Caki2 (cell line): Measurements from ENCODE around the gene LHX2. TPM values are rescaled to one million over a fixed set of nuclear protein-coding genes. Genes with fewer than 3 reads are reported as not detected.

Source experiments
- DNase-seq: peaks from one replicate; pipeline ENCODE4 v3.0.0-alpha.2; 2015; ENCODE audit warnings: low read depth
- in situ Hi-C: cut with HindIII; loops from 2 replicates; pipeline ENCODE4 v1.10.0; 2016; ENCODE audit warnings: low sequenced_read_pairs, low pct_unique_long_range_greater_than_20kb, mixed read lengths
- total RNA-seq: library from RNA; depleted of rRNA; stranded (reverse); fragments of >200 nt; shearing (Covaris generic); gene quantifications from 2 replicates; pipeline ENCODE4 v1.2.3, GENCODE V29; 2014; ENCODE audit warnings: low replicate concordance

LHX2 gene
- total RNA-seq, 1 experiment from 2014 or later = 17.2 TPM

GRCh38 chr9:123998278-123998925 lies 13.2 kb upstream of the LHX2 start:
- no peak for DNase-seq
- in situ Hi-C loops = no loop called here

- in situ Hi-C loops = no loop called here
- no peak for DNase-seq
Measured at GRCh38 chr9:123998970-123999621, 12.5 kb upstream of the LHX2 start.

- DNase-seq = no peak
- in situ Hi-C loops = no loop called here
Measured at GRCh38 chr9:123999661-124000060, 11.9 kb upstream of the LHX2 start.

- DNase-seq = no peak
- in situ Hi-C loops = no loop called here
Measured at GRCh38 chr9:124000161-124000783, 11.3 kb upstream of the LHX2 start.

GRCh38 chr9:124000784-124001457 lies 10.6 kb upstream of the LHX2 start:
- no peak for DNase-seq
- in situ Hi-C loops = no loop called here

- in situ Hi-C loops = no loop called here
- DNase-seq = no peak
Measured at GRCh38 chr9:124001458-124001799, 10.1 kb upstream of the LHX2 start.

GRCh38 chr9:124001866-124002525 lies 9.6 kb upstream of the LHX2 start:
- in situ Hi-C loops = no loop called here
- no peak for DNase-seq

- no peak for DNase-seq
- in situ Hi-C loops = no loop called here
Measured at GRCh38 chr9:124003636-124004349, 7.8 kb upstream of the LHX2 start.

GRCh38 chr9:124004593-124004992 lies 7.0 kb upstream of the LHX2 start:
- in situ Hi-C loops = no loop called here
- DNase-seq = no peak

GRCh38 chr9:124005029-124005771 lies 6.4 kb upstream of the LHX2 start:
- in situ Hi-C loops = no loop called here

GRCh38 chr9:124006448-124007361 lies 4.9 kb upstream of the LHX2 start:
- in situ Hi-C loops = no loop called here
- DNase-seq = peak; percentile 10

More at GRCh38 chr9:124005029-124005771, 6.4 kb upstream of the LHX2 start:
- no peak for DNase-seq

- DNase-seq = no peak
- in situ Hi-C loops = no loop called here
Measured at GRCh38 chr9:124007565-124008302, 3.8 kb upstream of the LHX2 start.

GRCh38 chr9:124008303-124008693 lies 3.3 kb upstream of the LHX2 start:
- DNase-seq = no peak
- in situ Hi-C loops = no loop called here

- DNase-seq = no peak
- in situ Hi-C loops = no loop called here
Measured at GRCh38 chr9:124008694-124009530, 2.7 kb upstream of the LHX2 start.

- in situ Hi-C loops = no loop called here
- DNase-seq = no peak
Measured at GRCh38 chr9:124009531-124010217, 1.9 kb upstream of the LHX2 start.
